Endothelial cell of umbilical vein (primary cell): ENCODE measurements around the gene ANKS6. TPM values are rescaled to one million over a fixed set of nuclear protein-coding genes. Genes with fewer than 3 reads are reported as not detected.

Experiments
- BruUV-seq: library from RNA; stranded (reverse); fragments of 400-500 nt; replicated peaks from 2 replicates; lab custom pipeline; 2021; lab: Mats Ljungman, UMichigan
- CTCF ChIA-PET: fragments of 300-600, 350-600 bp; sonication (Branson Sonifier 250); formaldehyde crosslinking; loops from one replicate; lab custom pipeline; 2021; ENCODE audit warnings: antibody characterized with exemption, inconsistent platforms; lab: Charles Lee
- POLR2A ChIA-PET: fragments of 300-600, 350-600 bp; sonication (Branson Sonifier 250); formaldehyde crosslinking; loops from one replicate; lab custom pipeline; 2021; ENCODE audit warnings: antibody characterized with exemption, inconsistent platforms; lab: Charles Lee
- DNase-seq: peaks from one replicate; pipeline ENCODE4 v3.0.0-alpha.2; 2011; ENCODE audit warnings: low read depth, low spot score
- FAIRE-seq: peaks from 2 replicates; lab custom pipeline; 2011; peaks lifted over from hg19 to GRCh38; lab: Jason Lieb, UNC
- H2AFZ ChIP-seq: 2 replicates; pipeline ENCODE4 v1.6.0; 2012; ENCODE audit warnings: low read depth, low read length, control low read depth, inconsistent platforms
- H3K27ac ChIP-seq: 2 replicates; pipeline ENCODE4 v1.5.1; 2011; ENCODE audit warnings: low read depth, mild to moderate bottlenecking, control low read depth, low read length, moderate library complexity; ENCODE audit not compliant: insufficient read depth
- H3K27me3 ChIP-seq, 2 experiments: 2 replicates each; pipeline versions ENCODE4 v1.6.0 to v1.6.1; 2011; ENCODE audit warnings: low read length in 2 of 2, mixed read lengths in 1 of 2; ENCODE audit not compliant: control insufficient read depth in 2 of 2, insufficient read depth in 2 of 2
- H3K36me3 ChIP-seq, 2 experiments: 2 replicates in 1 of 2; 3 replicates in 1 of 2; pipeline ENCODE4 v1.5.1; 2011; ENCODE audit warnings: low read length in 2 of 2, mild to moderate bottlenecking in 1 of 2, moderate library complexity in 1 of 2; ENCODE audit not compliant: control insufficient read depth in 2 of 2, insufficient read depth in 2 of 2; ENCODE audit errors: extremely low read depth in 1 of 2
- H3K4me1 ChIP-seq: 3 replicates; pipeline ENCODE4 v1.5.1; 2011; ENCODE audit warnings: mild to moderate bottlenecking, low read length; ENCODE audit not compliant: control insufficient read depth, insufficient read depth; ENCODE audit errors: extremely low read depth
- H3K4me2 ChIP-seq: 2 replicates; pipeline ENCODE4 v1.6.1; 2011; ENCODE audit warnings: low read length, control low read depth, mixed read lengths; ENCODE audit not compliant: insufficient read depth
- H3K4me3 ChIP-seq, 3 experiments: fragments of 200-600 bp in 1 of 3; sonication (generic), shearing (Covaris generic) in 1 of 3; replicated peaks in 1 of 3; 2 replicates each; pipeline ENCODE4 v1.5.1; 2011 to 2016; ENCODE audit warnings: control low read depth in 3 of 3, low read length in 3 of 3, mild to moderate bottlenecking in 2 of 3, inconsistent platforms in 1 of 3, low read depth in 1 of 3, moderate library complexity in 1 of 3; ENCODE audit not compliant: insufficient read depth in 1 of 3
- H3K79me2 ChIP-seq: 2 replicates; pipeline ENCODE4 v1.6.0; 2012; ENCODE audit warnings: low read length, inconsistent platforms; ENCODE audit not compliant: control insufficient read depth, insufficient read depth
- H3K9ac ChIP-seq: replicated peaks from 2 replicates; pipeline ENCODE3; 2011; ENCODE audit warnings: low read length, control low read depth; ENCODE audit not compliant: insufficient read depth; ENCODE audit errors: extremely low read depth
- H3K9me1 ChIP-seq: replicated peaks from 3 replicates; pipeline ENCODE4 v1.6.0; 2011; ENCODE audit warnings: mild to moderate bottlenecking, low read length; ENCODE audit not compliant: control insufficient read depth, insufficient read depth; ENCODE audit errors: extremely low read depth
- H3K9me3 ChIP-seq: replicated peaks from 2 replicates; pipeline ENCODE4 v1.5.1; 2012; ENCODE audit warnings: low read length, inconsistent platforms; ENCODE audit not compliant: control insufficient read depth, insufficient read depth
- H4K20me1 ChIP-seq: replicated peaks from 2 replicates; pipeline ENCODE3; 2011; ENCODE audit warnings: mild to moderate bottlenecking, low read length; ENCODE audit not compliant: control insufficient read depth, insufficient read depth; ENCODE audit errors: extremely low read depth
- EZH2 ChIP-seq: IDR thresholded peaks from 2 replicates; pipeline ENCODE4 v1.6.1; 2012; ENCODE audit warnings: borderline replicate concordance, low read depth, mild to moderate bottlenecking, moderate library complexity, low read length, inconsistent platforms; ENCODE audit not compliant: severe bottlenecking
- FOS ChIP-seq: IDR thresholded peaks from 2 replicates; pipeline ENCODE4 v1.6.1; 2011; ENCODE audit warnings: mild to moderate bottlenecking, low read length, moderate library complexity, borderline replicate concordance; ENCODE audit not compliant: insufficient read depth
- GATA2 ChIP-seq: IDR thresholded peaks from 2 replicates; pipeline ENCODE4 v1.7.0; 2011; ENCODE audit warnings: low read depth, mild to moderate bottlenecking, moderate library complexity, mixed read lengths, low read length; ENCODE audit not compliant: insufficient read length, insufficient read depth
- JUN ChIP-seq: IDR thresholded peaks from 2 replicates; pipeline ENCODE4 v1.6.1; 2011; ENCODE audit warnings: borderline replicate concordance, low read depth; ENCODE audit not compliant: insufficient read length, insufficient read depth
- MAX ChIP-seq: IDR thresholded peaks from 2 replicates; pipeline ENCODE4 v1.6.1; 2011; ENCODE audit not compliant: insufficient read depth, insufficient read length
- MYC ChIP-seq: IDR thresholded peaks from one replicate; pipeline ENCODE4 v1.6.1; 2011; ENCODE audit warnings: mild to moderate bottlenecking, low read depth, low read length
- POLR2A ChIP-seq: IDR thresholded peaks from 2 replicates; pipeline ENCODE4 v1.6.1; 2012; ENCODE audit warnings: low read depth, mild to moderate bottlenecking, control low read depth, low read length
- POLR2AphosphoS5 ChIP-seq: IDR thresholded peaks from 2 replicates; pipeline ENCODE4 v1.6.1; 2012; ENCODE audit warnings: low read depth, mild to moderate bottlenecking, control low read depth, low read length, moderate library complexity; ENCODE audit not compliant: insufficient read depth
- dilution Hi-C: fragments of 300-500 bp; cut with MboI; formaldehyde crosslinking; loops from one replicate; pipeline ENCODE4 v1.15.0; 2019; ENCODE audit warnings: low sequenced_read_pairs; ENCODE audit not compliant: extremely low pct_ligation_motif_present
- intact Hi-C: fragments of 100-400 bp; cut with micrococcal nuclease; formaldehyde crosslinking; loops from one replicate; pipeline ENCODE4 v1.10.0; 2022
- polyA plus RNA-seq, 4 experiments: library from polyadenylated mRNA; depleted of rRNA in 3 of 4; stranded (reverse) in 3 of 4; unstranded in 1 of 4; fragments of >200 nt; gene quantifications; 2 replicates each; pipeline versions ENCODE4 v1.2.1 to v1.2.3, GENCODE V29; 2011 to 2012; ENCODE audit warnings: missing spikeins in 1 of 4
- total RNA-seq: library from RNA; stranded (reverse); gene quantifications from 2 replicates; pipeline ENCODE4 v1.2.3, GENCODE V29; 2021
- TF ChIP-seq, protein P1 (sequence below), 2 donors: IDR thresholded peaks; 1 replicate in 1 of 2; 2 replicates in 1 of 2; pipeline ENCODE4 v1.5.1; 2011; ENCODE audit warnings: low read length in 2 of 2, mild to moderate bottlenecking in 2 of 2, moderate library complexity in 2 of 2, control low read depth in 1 of 2, inconsistent platforms in 1 of 2, low read depth in 1 of 2; ENCODE audit not compliant: insufficient read depth in 1 of 2; ENCODE audit errors: extremely low read depth in 1 of 2

ANKS6 gene
- total and polyA plus RNA-seq, 2 donors (not counting 3 experiments of a cell fraction or from before 2014, with no cell fraction given): 15.5 to 18.6 TPM

DNA sequence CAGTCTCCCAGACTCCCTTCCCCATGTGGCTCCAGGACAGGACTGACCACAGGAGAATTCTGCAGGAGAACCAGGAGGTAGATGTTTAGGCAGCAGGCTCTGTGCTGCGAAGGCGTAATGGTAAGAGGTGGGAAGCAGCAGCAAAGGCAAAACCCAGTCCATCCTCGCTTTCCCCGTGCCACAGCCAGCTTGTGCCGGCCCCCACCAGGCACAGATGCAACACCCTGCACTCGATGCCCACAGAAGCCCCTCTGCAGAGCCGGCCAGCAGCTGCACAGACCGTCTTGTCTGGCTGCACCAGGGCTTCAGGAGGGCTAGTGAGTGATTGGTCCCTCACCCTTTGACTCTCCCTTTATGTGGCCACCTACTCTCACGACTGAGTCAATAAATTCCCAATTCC, 28.0 kb downstream of the ANKS6 start:
- Histone ChIP-seq H3K4me2 (no peak overlapping the region), H3K27ac (no peak overlapping the region), H3K9me3 (no peaks in the 10 kb centered on the region), H3K9ac (no peak overlapping the region), H3K79me2 (no peaks in the 10 kb centered on the region), H3K4me3 (no peak overlapping the region), H3K36me3 (peaks cover 0 to 20% of the 10 kb centered on the region in 2 experiments), H3K9me1 (no peaks in the 10 kb centered on the region), H2AFZ (no peak overlapping the region), H3K4me1 (no peaks in the 10 kb centered on the region), H4K20me1 (no peaks in the 10 kb centered on the region), H3K27me3 (no peaks in the 10 kb centered on the region)
- DNase-seq (no peak), FAIRE-seq (no peak)
- ChIA-PET POLR2A (no interaction called here), CTCF (no interaction called here)
- intact Hi-C loops (no loop called here), dilution Hi-C loops (loop anchor here (25.0 kb wide), 1 partner anchor 481 kb away; no protein-coding TSS in a partner anchor)
- TF ChIP-seq MYC (no peak), POLR2AphosphoS5 (no peak), GATA2 (no peak), MAX (no peak)
- TF ChIP-seq, protein P1, sequence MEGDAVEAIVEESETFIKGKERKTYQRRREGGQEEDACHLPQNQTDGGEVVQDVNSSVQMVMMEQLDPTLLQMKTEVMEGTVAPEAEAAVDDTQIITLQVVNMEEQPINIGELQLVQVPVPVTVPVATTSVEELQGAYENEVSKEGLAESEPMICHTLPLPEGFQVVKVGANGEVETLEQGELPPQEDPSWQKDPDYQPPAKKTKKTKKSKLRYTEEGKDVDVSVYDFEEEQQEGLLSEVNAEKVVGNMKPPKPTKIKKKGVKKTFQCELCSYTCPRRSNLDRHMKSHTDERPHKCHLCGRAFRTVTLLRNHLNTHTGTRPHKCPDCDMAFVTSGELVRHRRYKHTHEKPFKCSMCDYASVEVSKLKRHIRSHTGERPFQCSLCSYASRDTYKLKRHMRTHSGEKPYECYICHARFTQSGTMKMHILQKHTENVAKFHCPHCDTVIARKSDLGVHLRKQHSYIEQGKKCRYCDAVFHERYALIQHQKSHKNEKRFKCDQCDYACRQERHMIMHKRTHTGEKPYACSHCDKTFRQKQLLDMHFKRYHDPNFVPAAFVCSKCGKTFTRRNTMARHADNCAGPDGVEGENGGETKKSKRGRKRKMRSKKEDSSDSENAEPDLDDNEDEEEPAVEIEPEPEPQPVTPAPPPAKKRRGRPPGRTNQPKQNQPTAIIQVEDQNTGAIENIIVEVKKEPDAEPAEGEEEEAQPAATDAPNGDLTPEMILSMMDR (IDR thresholded peaks at IDR 0.05; ENCODE audit: extremely low read depth in 1 of 2, insufficient read depth in 1 of 2, low read depth in 1 of 2, low read length in 2 of 2): no peak
- no TSS peak for BruUV-seq

GRCh38 chr9:98767915-98768314, 28.4 kb downstream of the ANKS6 start:
- no peaks in the 10 kb centered on the region for H3K4me1 ChIP-seq
- no peaks in the 10 kb centered on the region for H3K9me1 ChIP-seq
- no peak for FAIRE-seq
- DNase-seq: no peak
- no peak overlapping the region for H3K9ac ChIP-seq
- ChIA-PET CTCF (interaction anchor here (1.0 to 1.4 kb wide), 2 partner anchors 8 to 60 kb away, joined by 3 read pairs; no protein-coding TSS in a partner anchor), POLR2A (no interaction called here)
- H2AFZ ChIP-seq: no peak overlapping the region
- TF ChIP-seq, protein P1 (IDR thresholded peaks at IDR 0.05; ENCODE audit: extremely low read depth in 1 of 2, insufficient read depth in 1 of 2, low read depth in 1 of 2, low read length in 2 of 2): no peak
- TF ChIP-seq JUN: no peak
- TF ChIP-seq POLR2AphosphoS5: no peak
- no peak for TF ChIP-seq FOS
- no peak for TF ChIP-seq MAX
- TF ChIP-seq EZH2: no peak
- TF ChIP-seq MYC: no peak
- TF ChIP-seq POLR2A: no peak
- TF ChIP-seq GATA2: no peak
- H3K27ac ChIP-seq: no peak overlapping the region
- dilution Hi-C loops (loop anchor here (25.0 kb wide), 1 partner anchor 481 kb away; no protein-coding TSS in a partner anchor), intact Hi-C loops (no loop called here)
- no peaks in the 10 kb centered on the region for H4K20me1 ChIP-seq
- no peaks in the 10 kb centered on the region for H3K9me3 ChIP-seq
- H3K4me2 ChIP-seq: no peak overlapping the region
- H3K4me3 ChIP-seq: no peak overlapping the region
- BruUV-seq: no TSS peak
- peaks cover 0 to 19% of the 10 kb centered on the region in 2 experiments for H3K36me3 ChIP-seq
- H3K79me2 ChIP-seq: no peaks in the 10 kb centered on the region
- no peaks in the 10 kb centered on the region for H3K27me3 ChIP-seq
